HEK293T (cell line): Measurements from ENCODE around the gene GJD3.

ENCODE experiments used
- ARNT ChIP-seq: fragments of 450-650 bp; IDR thresholded peaks from 2 replicates; pipeline ENCODE4 v1.6.1; 2017; ENCODE audit warnings: mild to moderate bottlenecking
- ELF4 ChIP-seq: fragments of 450-650 bp; IDR thresholded peaks from 2 replicates; pipeline ENCODE4 v1.6.1; 2017; ENCODE audit warnings: antibody characterized with exemption
- FOXM1 ChIP-seq: fragments of 450-650 bp; IDR thresholded peaks from 2 replicates; pipeline ENCODE4 v1.6.1; 2017; ENCODE audit warnings: mild to moderate bottlenecking, borderline replicate concordance
- L3MBTL2 ChIP-seq: fragments of 450-650 bp; conservative IDR thresholded peaks from 2 replicates; pipeline ENCODE4 v1.6.1; 2016; ENCODE audit warnings: mild to moderate bottlenecking
- SP1 ChIP-seq: fragments of 450-650 bp; IDR thresholded peaks from 2 replicates; pipeline ENCODE4 v1.6.1; 2017
- SUZ12 ChIP-seq: fragments of 450-650 bp; IDR thresholded peaks from 2 replicates; pipeline ENCODE4 v1.6.1; 2016; ENCODE audit warnings: mild to moderate bottlenecking
- TARDBP ChIP-seq: fragments of 450-650 bp; IDR thresholded peaks from 2 replicates; pipeline ENCODE4 v1.6.1; 2016

DNA sequence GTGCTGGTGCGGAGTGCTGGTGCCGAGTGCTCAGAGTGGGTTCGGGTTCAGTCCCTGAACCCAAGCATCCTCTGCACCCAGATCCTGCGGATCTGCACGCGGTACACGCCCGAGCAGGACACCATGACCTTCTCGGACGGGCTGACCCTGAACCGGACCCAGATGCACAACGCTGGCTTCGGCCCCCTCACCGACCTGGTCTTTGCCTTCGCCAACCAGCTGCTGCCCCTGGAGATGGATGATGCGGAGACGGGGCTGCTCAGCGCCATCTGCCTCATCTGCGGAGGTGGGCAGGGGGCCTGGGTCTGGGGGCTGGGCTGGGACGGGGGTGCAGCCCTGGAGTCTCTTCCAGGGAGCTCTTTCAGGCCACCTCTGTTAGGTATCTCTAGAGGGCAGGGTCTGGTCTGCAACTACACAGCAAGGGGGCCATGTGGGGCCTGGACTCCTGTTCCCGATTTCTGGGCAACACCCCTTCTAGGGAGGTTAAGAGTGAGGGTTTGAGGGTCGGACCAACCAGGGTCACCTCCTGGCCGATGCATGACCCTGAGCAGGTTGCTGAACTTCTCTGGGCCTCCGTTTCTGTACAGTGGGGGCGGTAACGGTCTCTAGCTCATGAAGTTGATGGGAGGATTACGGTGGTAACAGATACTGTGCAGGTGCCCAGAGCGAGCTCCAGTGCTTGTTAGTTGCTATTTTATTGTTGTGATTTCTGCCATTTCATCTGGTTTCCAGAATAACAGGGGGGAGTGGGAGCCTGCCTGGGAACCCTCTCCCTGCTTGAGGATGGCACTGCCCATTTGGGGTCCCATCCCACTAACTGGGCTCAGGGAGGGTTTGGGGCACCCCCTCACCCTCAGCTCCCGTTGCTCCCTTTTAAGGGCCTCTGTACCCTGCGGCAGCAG is 10.1 kb downstream of the GJD3 start:
- TF ChIP-seq SP1 (no peak), FOXM1 (no peak), TARDBP (no peak), ELF4 (no peak), SUZ12 (no peak), L3MBTL2 (no peak), ARNT (no peak)
